NAMALWA (cell line): Measurements from ENCODE around the gene G2E3.
"Not testable (repeated sequence)": the region's sequence is repeated elsewhere in the genome, so short reads cannot be mapped to it uniquely, and the experiment has no call there.

Source experiments
- DNase-seq: peaks from one replicate; pipeline ENCODE4 v3.0.0-alpha.2; 2015; ENCODE audit warnings: low spot score

The G2E3 gene

DNA sequence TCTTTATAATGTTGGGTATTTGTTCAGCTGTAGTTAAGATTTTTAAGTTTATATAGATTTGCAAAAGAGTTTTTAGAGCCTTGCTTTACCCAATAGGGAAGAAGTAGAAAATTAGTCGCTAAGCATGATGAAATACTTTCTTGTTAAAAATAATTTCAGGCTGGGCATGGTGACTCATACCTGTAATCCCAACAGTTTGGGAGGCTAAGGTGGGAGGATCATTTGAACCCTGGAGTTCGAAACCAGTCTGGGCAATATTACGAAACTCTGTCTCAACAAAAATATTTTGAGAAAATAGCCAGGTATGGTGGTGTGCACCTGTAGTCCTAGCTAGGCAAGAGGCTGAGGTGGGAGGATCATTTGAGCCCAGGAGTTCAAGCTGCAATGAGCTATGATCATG lies 44.4 kb downstream of the G2E3 start:
- DNase-seq = no peak

DNA sequence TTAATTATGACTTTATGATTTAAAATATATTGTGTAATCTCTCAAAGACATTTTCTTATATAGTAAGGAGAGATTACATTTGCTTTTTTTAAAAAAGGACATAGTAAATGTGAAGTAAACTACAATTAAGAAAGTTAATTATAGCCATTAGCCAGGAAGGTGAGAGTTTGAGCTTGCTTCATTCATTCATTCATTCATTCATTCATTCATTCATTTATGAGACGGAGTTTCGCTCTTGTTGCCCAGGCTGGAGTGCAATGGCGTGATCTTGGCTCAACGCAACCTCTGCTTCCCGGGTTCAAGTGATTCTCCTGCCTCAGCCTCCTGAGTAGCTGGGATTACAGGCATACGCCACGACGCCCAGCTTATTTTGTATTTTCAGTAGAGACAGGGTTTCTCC lies 45.7 kb downstream of the G2E3 start:
- DNase-seq = not testable (repeated sequence)

DNA sequence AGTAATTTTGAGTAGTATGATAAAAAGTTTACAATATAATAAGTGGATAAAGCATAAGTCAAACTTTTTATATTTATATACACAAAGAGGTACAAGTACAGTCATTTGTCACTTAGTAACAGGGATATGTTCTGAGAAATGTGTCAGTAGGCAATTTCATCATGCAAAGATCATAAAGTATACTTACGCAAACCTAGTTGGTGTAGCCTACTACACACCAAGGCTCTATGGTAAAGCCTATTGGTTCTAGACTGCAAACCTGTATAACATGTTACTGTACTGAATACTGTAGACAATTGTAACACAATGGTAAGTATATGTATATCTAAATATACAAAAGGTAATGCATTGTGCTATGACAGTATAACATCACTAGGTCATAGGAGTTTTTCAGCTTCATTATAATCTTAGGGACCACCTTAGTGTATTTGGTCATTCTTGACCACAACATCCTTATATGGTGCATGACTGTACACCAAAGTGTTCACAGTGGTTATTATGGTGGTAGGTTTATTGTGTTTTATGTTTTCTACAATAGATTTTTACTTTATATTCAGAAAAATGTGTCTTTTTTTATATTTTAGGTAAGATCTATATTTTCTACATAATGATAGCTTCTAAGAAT lies 48.3 kb downstream of the G2E3 start:
- no peak for DNase-seq

DNA sequence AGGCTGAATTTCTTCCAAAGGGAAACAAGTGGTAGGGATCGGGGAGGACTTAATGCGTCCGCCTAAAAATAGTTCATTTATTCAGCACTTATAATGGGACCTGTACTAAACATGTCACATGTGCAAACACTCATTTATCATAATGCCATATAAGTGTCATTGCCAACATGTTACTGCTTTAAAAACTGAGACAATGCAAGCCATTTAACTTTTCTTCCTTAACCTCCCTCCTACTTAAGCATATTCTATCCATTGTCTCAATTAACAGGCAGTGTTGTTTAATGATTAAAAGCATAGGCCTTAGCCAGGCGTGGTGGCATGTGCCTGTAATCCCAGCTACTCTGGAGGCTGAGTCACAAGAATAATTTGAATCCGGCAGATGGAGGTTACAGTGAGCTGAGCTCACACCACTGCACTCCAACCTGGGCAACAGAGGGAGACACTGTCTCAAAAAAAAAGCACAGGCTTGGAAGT lies 49.6 kb downstream of the G2E3 start:
- DNase-seq = no peak

DNA sequence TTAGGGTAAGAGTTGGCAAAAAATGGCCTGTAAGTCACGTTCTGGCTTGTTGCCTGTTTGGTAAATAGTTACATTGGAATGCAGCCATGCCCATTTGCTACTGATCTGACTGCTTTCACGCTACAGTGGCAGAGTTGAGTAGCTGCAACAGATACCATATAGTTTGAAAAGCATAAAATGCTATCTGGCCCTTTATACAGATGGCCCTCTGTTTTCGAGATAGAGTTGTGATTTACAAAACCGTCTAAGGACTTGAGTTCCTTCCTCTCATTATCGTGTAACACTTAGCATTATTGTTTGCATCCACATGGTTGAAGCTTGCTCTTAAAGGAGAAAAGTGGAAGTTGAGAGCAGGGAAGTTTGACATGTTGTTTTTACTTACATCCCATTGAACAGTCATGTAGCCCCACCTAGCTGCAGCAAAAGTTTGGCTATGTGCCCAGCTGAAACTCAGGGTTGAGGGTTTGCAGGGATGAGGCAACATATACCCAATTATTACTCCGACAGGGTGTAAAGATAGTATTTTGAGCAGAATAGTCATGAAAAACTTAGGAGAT lies 51.9 kb downstream of the G2E3 start:
- DNase-seq = peak; percentile 67

DNA sequence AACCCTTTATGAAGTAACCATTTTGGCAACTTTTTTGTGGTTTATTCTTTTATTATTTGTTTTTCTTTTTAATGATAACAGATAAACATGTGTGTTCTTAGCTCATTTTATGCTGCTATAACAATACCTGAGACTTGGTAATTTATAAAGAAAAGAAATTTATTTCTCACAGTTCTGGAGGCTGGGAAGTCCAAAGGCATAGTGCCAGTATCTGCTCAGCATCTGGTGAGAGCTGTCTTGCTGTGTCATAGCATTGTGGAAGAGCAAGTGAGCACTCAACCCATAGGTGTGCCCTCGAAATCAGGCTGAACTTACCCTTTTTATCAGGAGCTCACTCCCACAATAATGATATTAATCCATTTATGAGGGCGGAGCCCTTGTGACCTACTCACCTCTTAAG lies 55.2 kb downstream of the G2E3 start:
- DNase-seq = no peak

DNA sequence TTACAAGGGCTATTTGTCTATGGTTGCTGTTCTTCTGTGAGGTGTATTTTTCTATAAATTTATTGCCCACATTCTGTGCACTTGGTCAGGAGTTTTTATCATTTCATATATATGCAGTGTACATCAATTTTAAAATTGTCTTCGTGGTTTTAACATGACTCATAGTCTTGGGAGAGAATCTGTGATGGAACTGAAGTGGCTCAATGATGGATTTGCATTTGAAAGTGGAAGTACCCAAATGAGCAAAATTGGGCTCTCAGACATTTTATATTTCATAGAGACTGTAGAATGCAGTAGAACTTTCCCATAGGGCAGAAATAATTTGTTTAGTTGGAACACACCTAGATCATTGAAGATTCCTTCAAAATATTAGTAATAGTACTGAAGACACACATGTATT lies 61.2 kb downstream of the G2E3 start:
- DNase-seq = peak; percentile 54

DNA sequence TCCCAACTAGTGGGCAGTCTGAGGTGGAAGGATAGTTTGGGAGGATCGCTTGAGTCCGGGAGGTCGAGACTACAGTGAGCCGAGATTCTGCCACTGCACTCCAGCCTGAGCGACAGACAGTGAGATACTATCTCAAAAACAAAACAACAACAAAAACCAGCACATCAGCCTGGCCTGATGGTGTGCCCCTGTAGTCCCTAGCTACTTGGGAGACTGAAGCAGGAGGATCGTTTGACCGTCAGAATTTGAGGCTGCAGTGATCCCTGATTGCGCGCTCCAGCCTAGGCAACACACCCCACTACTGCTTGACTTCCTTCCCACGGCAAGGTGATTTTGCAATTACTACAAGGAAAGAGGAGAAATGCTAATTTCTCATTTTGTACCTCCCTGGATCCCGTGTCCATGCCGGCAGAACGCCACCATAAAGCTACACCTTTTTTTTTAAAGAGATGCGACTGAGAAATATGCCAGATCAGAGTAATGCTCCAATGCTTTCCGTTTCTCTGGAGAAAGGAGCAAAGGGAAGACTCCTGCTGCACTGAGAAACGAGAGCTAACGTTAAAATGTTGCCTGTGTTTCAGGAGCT lies 62.5 kb downstream of the G2E3 start:
- DNase-seq = peak; percentile 35

DNA sequence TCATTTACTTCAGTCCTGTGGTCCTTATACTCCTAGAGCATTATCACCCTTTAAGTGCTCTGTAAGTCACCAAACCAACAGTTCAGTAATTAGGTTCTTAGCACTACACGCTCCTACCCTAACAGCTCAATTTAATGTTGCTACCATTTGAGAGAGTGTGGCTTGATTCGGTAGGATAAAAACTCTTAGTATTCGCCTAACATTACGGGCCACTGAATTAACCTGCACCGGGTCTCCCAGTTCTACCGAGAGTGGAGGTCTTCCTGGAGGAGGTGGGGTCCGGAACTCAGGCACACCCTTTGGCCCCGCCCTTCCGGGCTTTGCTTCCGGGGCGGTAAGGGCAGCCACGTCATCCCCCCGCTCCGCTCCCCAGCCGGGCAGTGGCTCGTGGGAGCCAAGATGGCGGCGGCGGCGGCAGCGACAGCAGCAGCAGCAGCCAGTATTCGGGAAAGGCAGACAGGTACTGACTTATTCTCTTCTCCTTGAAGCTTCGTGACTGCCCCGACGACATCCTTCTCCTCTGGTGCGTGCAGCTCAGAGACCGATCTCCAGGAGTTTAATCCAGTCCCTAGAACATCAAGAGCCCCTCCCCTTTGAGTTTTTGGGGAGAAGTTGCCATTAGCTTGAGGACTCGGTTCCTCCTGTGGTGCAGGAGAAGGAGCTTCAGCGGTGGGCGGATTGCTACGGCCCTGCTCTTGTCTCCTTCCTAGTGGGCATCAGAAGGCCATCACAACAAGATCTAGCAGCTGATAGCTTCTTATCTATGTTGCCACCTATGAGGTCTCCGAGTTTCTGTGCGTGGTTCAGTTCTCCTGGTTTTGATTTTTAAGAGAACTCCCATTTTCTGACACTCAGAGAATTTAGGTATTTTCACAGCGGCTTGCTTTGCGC lies 63.2 kb downstream of the G2E3 start, which contains the start of gene SCFD1:
Gene SCFD1 (plus strand): TSS at position 380 of the 891 bp plus-strand sequence. CDS start 20 bp downstream, at position 400.
- DNase-seq = peak; percentile 96

DNA sequence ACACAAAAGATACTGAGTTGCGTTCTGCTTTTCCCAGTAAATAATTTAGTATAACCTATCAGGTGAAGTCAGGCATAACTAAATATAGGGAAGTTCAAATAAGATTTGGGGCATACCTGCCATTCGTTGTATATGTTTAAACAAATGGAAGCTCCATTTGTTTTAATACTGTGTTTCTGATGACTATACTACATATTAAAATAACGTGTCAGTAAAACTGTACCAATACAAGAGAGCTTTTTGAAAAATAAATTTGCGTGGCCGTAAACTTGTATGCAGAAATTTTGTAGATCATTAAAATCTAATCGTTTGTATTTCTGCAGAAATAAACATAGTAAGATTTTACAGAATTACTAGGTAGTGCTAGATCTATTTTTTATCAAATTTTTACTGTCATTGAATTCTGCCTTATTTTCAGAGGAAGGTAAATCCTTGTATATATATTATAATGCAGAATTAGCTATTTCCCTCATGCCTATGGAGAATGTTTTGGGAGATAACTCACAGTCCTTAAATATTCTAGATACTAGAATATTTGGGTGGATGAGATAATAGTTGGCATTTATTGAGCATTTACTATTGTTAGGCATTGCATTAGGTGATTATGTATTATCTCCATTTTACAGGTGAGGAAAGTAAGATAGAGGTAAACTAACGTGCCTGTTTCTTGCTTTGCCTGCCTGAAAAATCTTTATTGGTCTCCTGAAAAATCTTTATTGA lies 64.6 kb downstream of the G2E3 start:
- DNase-seq = no peak

DNA sequence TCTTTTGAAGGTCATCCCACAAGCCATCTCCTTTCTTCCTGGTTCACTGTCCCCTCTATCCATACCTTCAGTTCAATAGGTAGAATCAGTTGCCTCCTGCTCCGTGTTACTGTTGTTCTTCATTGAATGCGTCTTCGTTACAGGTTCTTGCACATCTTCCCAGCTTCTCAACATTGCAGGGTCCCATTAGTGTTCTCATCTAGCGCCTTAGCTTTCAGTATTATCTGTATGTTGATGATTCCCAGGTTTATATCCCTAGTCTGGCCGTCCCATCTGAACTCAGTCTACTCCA lies 65.1 kb downstream of the G2E3 start:
- no peak for DNase-seq

DNA sequence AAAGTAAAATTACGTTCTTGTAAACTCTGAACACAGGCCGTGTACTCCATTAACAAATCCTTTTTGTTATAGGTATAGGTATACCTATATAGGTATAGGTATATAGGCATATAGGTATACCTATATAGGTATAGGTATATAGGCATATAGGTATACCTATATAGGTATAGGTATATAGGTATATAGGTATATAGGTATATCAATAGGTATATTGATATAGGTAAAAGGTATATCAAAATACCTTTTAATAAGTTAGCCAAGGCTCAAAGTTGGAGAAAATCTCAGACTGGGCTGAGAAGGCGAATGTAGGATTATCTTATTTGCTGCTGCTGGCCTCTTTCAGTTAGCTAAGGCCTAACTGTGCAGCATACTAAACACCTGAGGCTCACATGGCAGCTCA lies 66.6 kb downstream of the G2E3 start:
- DNase-seq = no peak

DNA sequence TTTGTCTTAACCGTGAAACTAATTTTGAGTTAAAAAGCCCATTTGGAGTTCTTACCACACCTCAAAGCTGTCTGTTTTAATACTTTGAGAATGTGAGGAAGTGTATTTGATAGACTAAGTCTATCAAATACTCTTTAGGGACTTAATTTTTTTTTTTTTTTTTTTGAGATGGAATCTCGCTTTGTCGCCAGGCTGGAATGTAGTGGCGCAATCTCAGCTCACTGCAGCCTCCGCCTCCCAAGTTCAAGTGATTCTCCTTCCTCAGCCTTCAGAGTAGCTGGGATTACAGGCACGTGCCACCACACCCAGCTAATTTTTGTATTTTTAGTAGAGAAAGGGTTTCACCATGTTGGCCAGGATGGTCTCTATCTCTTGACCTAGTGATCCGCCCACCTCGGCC lies 70.5 kb downstream of the G2E3 start:
- DNase-seq = not testable (repeated sequence)

DNA sequence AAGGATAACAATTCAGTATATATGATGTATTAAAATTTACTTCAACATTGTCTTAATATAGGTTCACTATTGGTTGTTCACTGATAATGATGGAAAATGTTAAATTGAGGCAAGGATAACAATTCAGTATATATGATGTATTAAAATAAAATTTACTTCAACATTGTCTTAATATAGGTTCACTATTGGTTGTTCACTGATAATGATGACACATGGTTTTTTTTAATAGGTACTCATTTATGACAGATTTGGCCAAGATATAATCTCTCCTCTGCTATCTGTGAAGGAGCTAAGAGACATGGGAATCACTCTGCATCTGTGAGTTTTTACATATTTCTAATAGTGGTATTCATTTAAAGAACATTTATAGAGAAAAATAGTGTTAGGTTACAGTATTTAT lies 71.3 kb downstream of the G2E3 start:
- DNase-seq = no peak

DNA sequence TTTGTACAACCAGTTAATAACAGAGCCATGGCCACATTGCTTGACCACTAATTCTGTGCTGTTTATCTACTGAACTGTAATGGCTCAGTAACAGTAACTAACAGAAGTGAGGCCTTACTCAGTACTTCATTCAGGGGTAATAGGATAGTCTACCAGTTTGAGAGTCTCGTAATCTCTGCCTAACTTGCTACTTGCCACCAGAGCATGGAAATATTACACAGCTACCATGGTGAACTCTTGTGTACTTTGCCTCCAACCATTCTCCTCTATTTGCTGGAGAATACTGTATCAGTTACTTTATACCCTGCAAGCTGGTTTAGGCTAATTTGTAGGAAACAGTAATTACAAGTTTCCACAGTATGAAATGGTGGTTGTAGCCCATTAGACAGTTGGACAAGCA lies 73.8 kb downstream of the G2E3 start:
- no peak for DNase-seq

DNA sequence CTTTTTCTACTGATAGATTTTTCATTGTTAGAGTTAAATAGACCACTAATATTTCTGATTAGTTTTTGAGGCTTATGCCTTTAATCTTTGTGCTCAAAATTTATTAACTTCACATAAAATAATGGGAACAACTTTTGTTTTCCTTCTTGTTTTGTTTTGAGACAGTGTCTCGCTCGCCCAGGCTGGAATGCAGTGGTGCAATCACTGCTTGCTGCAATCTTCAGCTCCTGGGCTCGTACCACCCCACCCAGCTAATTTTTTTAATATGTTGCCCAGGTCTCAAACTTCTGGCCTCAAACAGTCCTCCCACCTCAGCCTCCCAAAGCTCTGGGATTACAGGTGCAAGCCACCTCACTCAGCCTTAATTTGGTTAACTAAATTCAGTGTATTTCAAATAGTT lies 80.0 kb downstream of the G2E3 start:
- no peak for DNase-seq

DNA sequence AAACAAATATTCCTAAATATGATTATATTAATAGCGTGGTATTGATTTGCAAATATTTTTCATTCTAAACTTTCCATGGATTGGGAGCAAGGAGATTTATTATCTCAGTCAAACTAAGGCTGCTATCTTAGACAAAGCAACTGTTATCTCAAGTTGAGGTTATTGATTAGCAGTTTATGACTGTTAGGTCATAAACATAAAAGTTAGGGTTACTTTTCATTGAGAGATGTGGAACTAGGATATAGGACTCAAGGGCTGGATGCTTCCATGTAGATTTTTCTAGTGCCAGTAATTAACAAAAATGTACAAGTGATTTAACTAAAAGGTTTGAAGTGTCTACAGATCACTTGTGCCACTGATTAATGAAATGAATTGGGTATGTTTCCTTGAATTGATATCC lies 82.2 kb downstream of the G2E3 start:
- DNase-seq = no peak

DNA sequence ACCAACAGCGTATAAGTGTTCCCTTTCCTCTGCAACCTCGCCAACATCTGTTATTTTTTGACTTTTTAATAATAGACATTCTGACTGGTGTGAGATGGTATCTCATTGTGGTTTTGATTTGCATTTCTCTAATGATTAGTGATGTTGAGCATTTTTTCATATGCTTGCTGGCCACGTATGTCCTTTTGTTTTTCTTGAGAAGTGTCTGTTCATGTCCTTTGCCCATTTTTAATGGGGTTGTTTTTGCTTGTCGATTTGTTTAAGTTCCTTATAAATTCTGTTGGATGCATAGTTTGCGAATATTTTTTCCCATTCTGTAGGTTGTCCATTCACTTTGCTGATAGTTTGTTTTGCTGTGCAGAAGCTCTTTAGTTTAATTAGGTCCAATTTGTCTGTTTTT lies 85.5 kb downstream of the G2E3 start:
- DNase-seq = not testable (repeated sequence)

DNA sequence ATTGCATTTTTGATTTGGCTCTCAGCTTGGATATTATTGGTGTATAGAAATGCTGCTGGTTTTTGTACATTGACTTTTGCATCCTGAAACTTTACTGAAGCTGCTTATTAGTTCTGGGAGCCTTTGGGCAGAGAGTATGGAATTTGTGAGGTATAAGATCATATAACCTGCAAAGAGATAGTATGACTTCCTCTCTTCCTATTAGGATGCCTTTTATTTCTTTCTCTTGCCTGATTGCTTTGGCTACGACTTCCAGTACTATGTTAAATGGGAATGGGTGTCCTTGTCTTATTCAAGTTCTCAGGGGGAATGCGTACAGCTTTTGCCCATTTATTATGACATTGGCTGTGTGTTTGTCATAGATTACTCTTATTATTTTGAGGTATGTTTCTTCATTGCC lies 86.6 kb downstream of the G2E3 start:
- DNase-seq = no peak

DNA sequence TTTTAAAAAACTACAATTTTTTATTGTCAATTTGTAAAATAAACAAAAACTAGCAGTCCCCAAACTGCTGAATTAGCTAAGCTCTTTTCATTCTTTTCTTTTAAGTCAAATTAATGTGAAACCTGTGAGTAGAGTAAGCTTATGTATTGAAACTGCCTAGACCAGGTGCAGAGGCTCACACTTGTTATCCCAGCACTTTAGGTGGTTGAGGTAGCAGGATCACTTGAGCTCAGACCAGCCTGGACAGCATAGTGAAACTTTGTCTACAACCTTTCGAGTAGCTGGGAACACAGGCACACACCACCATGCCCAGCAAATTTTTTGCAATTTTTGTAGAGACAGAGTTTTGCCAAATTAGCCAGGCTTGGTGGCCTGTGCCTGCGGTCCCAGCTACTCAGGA lies 89.5 kb downstream of the G2E3 start:
- DNase-seq = no peak

DNA sequence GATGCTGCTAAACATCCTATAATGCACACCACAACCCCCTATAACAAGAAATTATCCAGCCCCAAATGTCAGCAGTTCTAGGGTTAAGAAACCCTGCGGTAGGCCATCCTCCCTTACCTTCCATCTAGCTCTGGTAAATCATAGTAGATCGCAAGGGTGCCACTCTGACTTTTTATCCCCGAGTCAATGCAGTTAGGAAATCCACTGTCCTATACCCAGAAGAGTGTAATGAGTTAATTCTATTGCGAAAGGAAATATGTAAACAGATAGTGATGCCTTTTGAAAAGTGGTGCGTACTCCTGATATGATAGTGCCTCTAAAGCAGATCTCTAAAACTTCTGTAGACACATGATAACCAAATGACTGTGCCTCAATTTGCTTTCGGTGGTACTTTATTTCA lies 93.0 kb downstream of the G2E3 start:
- DNase-seq = no peak

DNA sequence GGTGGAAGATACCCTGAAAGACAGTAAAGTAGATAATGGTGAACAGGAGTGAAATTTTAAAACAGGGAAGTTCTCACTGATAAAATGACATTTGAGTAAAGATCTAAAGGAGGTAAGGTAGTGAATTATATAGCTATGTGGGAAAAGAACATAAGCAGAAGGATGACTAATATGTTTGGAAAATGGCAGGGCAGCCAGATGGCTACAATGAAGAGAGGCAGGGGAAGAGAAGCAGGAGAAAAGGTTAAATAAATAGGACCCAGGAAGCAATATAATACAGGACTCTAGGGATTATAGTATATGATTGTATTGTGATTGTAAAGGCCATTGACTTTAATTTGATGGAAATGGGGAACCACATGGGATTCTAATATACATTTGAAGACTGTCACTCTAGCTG lies 96.2 kb downstream of the G2E3 start:
- DNase-seq = no peak
